ENCODE results near the gene EGLN2. TPM values are rescaled to one million over a fixed set of nuclear protein-coding genes. Genes with fewer than 3 reads are reported as not detected.
"Not testable (repeated sequence)": the region's sequence is repeated elsewhere in the genome, so short reads cannot be mapped to it uniquely, and the experiment has no call there.

EGLN2 gene
- total RNA-seq, 3 donors from 2014 or later: 78.9 to 90.8 (median 88.5) TPM

DNA sequence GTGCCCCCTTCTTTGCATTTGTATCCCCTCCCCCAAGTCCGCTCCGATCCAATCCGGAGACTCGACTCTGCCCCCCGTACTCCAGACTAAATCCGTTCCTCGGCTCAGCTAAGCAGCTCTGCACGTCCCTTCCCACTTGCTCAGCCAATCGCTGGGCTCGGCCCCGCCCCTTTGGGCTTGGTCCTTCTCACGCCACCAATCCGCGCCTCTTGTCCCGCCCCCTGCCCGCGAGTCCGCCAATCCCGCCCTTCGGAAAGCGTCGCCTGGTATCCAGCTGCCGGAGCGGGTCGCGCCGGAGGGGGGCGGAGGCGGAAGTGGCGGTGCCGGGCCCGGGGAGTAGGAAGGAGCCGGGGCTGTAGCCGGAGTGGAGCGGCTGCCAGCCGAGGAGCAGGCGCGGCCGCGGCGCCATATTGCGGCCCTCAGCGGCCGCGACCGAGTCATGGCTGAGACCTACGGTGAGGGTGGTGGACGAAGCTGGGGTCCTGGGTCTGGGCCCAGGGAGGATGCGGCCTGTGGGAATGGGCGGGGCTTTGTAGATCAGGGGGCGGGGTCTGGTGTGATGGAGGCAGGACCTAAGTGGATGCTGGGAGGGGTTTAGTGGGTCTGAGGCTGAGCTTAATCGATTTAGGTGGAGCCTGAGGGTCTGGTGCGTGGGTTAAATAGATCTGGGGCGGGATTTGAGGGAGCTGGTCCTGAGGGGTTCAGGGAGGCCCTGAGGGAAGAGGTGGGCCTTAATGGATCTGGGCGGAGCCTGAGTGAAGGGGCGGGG is 20.9 kb upstream of the EGLN2 start, which contains the start of gene RAB4B:
Gene RAB4B (plus strand): TSS at position 311 of the 769 bp plus-strand sequence. CDS start 129 bp downstream, at position 440.
- Histone ChIP-seq H3K27me3 (no peaks in the 10 kb centered on the region), H3K27ac (peak within 1 kb of the TSS; percentile 95 to 97), H3K4me3 (peak within 1 kb of the TSS; percentile 76 to 78 (median 77)), H3K4me1 (peaks cover 5 to 8% of the 10 kb centered on the region in 2 donors), H3K36me3 (no peaks in the 10 kb centered on the region), H3K9me3 (no peaks in the 10 kb centered on the region)
- TF ChIP-seq, protein P1, sequence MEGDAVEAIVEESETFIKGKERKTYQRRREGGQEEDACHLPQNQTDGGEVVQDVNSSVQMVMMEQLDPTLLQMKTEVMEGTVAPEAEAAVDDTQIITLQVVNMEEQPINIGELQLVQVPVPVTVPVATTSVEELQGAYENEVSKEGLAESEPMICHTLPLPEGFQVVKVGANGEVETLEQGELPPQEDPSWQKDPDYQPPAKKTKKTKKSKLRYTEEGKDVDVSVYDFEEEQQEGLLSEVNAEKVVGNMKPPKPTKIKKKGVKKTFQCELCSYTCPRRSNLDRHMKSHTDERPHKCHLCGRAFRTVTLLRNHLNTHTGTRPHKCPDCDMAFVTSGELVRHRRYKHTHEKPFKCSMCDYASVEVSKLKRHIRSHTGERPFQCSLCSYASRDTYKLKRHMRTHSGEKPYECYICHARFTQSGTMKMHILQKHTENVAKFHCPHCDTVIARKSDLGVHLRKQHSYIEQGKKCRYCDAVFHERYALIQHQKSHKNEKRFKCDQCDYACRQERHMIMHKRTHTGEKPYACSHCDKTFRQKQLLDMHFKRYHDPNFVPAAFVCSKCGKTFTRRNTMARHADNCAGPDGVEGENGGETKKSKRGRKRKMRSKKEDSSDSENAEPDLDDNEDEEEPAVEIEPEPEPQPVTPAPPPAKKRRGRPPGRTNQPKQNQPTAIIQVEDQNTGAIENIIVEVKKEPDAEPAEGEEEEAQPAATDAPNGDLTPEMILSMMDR (IDR thresholded peaks at IDR 0.05): peak; percentile 19 to 43 (median 29)
- peak; percentile 45 for TF ChIP-seq POLR2A (IDR thresholded peaks at IDR 0.05)
- TF ChIP-seq POLR2AphosphoS5 (IDR thresholded peaks at IDR 0.05): peak; percentile 77 to 85 (median 81)
- peak; percentile 100 for DNase-seq (ENCODE audit: low spot score in 2 of 2)
- intact Hi-C loops (cut with DNase I; ENCODE audit: low total_unique reads): no loop called here

DNA sequence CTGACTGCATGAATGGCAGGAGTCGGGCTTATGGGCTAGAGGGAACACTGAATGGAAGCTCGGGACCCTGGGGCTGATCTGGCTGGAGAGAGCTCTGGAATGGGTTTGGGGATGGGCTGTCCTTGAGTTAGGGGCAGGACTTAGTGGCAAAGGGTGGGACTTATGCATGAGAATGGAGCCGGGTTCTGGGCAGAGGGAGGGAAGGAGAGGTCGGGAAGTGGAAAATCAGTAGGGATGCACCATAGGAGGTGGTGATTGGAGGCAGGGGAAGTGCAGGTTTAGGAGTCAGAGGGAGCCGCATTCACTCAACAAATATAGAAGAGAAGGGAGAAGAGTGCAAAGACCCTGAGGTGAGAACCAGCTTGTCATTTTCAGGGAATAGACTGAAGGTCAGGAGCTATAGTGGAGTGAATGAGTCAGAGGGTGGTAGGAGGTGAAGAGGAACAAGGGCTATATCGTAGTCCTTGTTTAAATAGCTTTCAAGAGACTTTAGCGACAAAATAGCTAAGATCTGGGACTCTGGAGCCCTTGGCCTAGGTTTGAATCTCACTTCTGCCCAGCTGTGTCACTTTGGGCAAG is 20.2 kb upstream of the EGLN2 start:
- H3K36me3 ChIP-seq: no peaks in the 10 kb centered on the region
- H3K27me3 ChIP-seq: no peaks in the 10 kb centered on the region
- no peaks in the 10 kb centered on the region for H3K9me3 ChIP-seq
- no peak for DNase-seq (ENCODE audit: low spot score in 2 of 2)
- TF ChIP-seq POLR2A (IDR thresholded peaks at IDR 0.05) (no peak), POLR2AphosphoS5 (IDR thresholded peaks at IDR 0.05) (no peak)
- TF ChIP-seq, protein P1 (IDR thresholded peaks at IDR 0.05): no peak
- intact Hi-C loops (cut with DNase I; ENCODE audit: low total_unique reads): no loop called here
- H3K27ac ChIP-seq: peak overlapping the region; percentile 95 to 97
- peak overlapping the region; percentile 76 to 78 (median 77) for H3K4me3 ChIP-seq
- peaks cover 5 to 8% of the 10 kb centered on the region in 2 donors for H3K4me1 ChIP-seq

DNA sequence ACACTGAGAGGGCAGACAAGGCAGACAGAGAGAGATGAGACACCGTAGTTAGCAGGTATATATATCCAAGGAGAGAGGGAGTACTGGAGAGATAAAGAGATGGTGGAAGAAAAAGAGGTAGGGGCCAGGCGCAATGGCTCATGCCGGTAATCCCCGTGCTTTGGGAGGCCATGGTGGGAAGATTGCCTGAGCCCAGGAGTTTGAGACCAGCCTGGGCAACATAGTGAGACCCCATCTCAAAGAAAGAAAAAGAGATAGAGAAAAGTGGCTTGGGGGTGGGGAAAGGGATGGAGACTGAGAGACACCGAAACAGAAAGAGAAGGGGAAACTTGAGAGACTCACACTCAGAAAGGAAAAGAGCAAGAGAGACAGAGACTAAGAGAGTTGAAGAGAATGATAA is 18.4 kb upstream of the EGLN2 start:
- no peaks in the 10 kb centered on the region for H3K27me3 ChIP-seq
- DNase-seq (ENCODE audit: low spot score in 2 of 2): no peak
- no peak overlapping the region for H3K27ac ChIP-seq
- intact Hi-C loops (cut with DNase I; ENCODE audit: low total_unique reads): no loop called here
- peaks cover 5 to 8% of the 10 kb centered on the region in 2 donors for H3K4me1 ChIP-seq
- TF ChIP-seq POLR2AphosphoS5 (IDR thresholded peaks at IDR 0.05) (no peak), POLR2A (IDR thresholded peaks at IDR 0.05) (no peak)
- TF ChIP-seq, protein P1 (IDR thresholded peaks at IDR 0.05): no peak
- no peak overlapping the region for H3K4me3 ChIP-seq
- H3K9me3 ChIP-seq: no peaks in the 10 kb centered on the region
- no peaks in the 10 kb centered on the region for H3K36me3 ChIP-seq

DNA sequence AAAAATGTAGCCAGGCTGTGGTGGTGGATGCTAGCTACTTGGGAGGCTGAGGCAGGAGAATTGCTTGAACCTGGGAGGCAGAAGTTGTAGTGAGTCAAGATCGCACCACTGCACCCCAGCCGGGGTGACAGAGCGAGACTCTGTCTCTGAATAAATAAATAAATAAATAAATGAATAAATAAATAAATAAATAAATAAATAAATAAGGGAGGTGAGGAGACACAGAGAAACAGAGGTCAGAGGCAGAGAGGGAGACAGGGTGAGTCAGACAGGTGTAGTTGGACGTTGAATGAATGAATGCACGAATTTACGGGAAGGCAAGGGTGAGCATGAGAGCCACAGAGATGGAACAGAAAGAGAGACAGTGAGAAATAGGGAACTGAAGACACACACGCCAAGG is 17.9 kb upstream of the EGLN2 start:
- Histone ChIP-seq H3K4me3 (no peak overlapping the region), H3K27me3 (no peaks in the 10 kb centered on the region), H3K27ac (no peak overlapping the region), H3K36me3 (no peaks in the 10 kb centered on the region), H3K9me3 (no peaks in the 10 kb centered on the region), H3K4me1 (peaks cover 5 to 8% of the 10 kb centered on the region in 2 donors)
- intact Hi-C loops (cut with DNase I; ENCODE audit: low total_unique reads): no loop called here
- TF ChIP-seq POLR2A (IDR thresholded peaks at IDR 0.05) (no peak), POLR2AphosphoS5 (IDR thresholded peaks at IDR 0.05) (no peak)
- TF ChIP-seq, protein P1 (IDR thresholded peaks at IDR 0.05): no peak
- no peak for DNase-seq (ENCODE audit: low spot score in 2 of 2)

DNA sequence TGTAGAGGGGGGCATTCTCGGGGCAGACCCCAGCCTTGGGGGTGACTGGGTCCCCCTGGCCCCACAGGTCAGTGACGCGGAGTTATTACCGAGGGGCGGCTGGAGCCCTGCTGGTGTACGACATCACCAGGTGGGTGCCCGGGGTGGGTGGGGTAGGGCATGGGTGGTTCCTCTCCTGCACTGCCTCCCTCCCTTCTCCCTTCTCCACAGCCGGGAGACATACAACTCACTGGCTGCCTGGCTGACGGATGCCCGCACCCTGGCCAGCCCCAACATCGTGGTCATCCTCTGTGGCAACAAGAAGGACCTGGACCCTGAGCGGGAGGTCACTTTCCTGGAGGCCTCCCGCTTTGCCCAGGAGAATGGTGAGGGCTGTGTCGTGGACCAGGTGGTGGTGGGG is 15.3 kb upstream of the EGLN2 start:
- Histone ChIP-seq H3K4me1 (no peaks in the 10 kb centered on the region), H3K36me3 (no peaks in the 10 kb centered on the region), H3K4me3 (no peak overlapping the region), H3K9me3 (no peaks in the 10 kb centered on the region), H3K27me3 (no peaks in the 10 kb centered on the region), H3K27ac (no peak overlapping the region)
- no peak for DNase-seq (ENCODE audit: low spot score in 2 of 2)
- intact Hi-C loops (cut with DNase I; ENCODE audit: low total_unique reads): no loop called here
- TF ChIP-seq POLR2AphosphoS5 (IDR thresholded peaks at IDR 0.05) (no peak), POLR2A (IDR thresholded peaks at IDR 0.05) (no peak)
- TF ChIP-seq, protein P1 (IDR thresholded peaks at IDR 0.05): no peak

DNA sequence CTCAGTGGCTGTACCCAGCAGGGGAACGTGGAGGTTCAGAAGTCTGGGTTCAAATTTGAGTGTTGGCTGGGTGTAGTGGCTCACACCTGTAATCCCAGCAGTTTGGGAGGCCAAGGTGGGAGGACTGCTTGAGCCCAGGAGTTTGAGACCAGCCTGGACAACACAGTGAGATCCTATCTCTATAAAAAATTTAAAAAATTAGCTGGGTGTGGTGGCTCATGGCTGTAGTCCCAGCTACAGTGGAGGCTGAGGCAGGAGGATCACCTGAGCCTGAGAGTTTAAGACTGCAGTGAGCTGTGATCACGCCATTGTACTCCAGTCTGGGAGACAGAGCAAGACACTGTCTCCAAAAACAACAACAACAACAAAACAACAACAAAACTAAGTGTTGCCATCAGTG is 14.8 kb upstream of the EGLN2 start:
- H3K27me3 ChIP-seq; H3K4me3 ChIP-seq; H3K27ac ChIP-seq; H3K36me3 ChIP-seq; DNase-seq (ENCODE audit: low spot score in 2 of 2); H3K4me1 ChIP-seq; intact Hi-C loops (cut with DNase I; ENCODE audit: low total_unique reads); H3K9me3 ChIP-seq: not testable (repeated sequence)
